ENCODE results near the gene RABGAP1. TPM values are rescaled to one million over a fixed set of nuclear protein-coding genes. Genes with fewer than 3 reads are reported as not detected.

RABGAP1 gene
- total RNA-seq, 3 donors from 2014 or later (not counting 1 experiment from before 2014, with no cell fraction given): 37.4 to 49.2 (median 43.0) TPM

DNA sequence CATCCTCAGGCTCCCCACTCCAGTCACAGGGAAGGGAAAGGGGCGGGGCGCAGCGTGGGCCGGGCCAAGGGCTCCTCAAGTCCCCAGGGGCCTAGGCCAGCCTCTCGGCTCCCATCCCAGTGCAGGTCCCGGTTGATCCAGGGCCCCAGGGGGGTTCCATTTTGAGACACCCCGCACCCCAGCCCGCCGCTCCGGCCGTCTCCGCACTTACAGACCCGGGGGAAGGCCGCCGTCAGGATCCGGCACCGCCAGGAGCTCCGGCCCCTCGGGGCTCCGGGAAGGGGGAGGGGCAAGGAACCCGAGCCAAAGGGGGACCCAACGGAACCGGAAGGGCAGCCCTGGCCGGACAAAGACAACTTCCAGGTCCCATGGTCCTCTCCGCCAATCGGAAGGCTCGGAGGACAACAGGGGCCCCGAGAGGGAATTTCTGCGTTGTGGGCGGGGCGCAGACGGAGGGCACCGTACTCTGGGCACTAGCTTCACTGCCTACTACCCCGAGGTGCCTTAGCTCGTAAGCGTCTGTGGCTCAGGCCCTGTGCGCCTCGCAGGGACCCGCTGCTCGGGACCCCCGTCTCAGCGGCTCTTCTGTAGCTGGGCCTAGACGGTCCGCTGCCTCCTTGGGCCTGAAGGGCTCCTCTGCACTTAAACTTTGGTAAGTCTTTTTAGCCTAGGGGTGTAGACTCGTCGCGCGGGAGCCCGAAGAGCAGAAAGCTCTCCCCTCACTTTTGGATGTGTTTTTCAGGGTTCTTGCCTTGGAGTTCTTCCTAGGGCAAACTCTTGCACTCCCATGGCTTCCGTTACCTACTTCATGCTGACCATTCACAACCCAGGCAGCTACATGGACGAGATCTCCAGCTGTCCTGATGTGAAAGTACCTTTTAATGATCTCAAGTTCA is 9.3 kb upstream of the RABGAP1 start, which contains the start of gene ZBTB26:
Gene ZBTB26, minus strand, starts transcription at position 287 of the 896 bp plus-strand sequence. CDS start 11,578 bp downstream, outside the sequence.
- peak within 1 kb of the TSS; percentile 95 for H3K27ac ChIP-seq (ENCODE audit: low read length)
- Mint-ChIP-seq H3K36me3 (no peaks in the 10 kb centered on the region), H3K9me3 (no peaks in the 10 kb centered on the region), H3K27me3 (ENCODE audit: low read depth in 2 of 2) (no peaks in the 10 kb centered on the region), H3K4me1 (peaks cover 14 to 16% of the 10 kb centered on the region in 2 donors), H3K4me3 (no peak within 1 kb of the TSS), H3K27ac (no peak within 1 kb of the TSS)
- ATAC-seq (peak; percentile 96 to 99 (median 98)), DNase-seq (peak; percentile 86 to 94)
- H3K36me3 ChIP-seq (ENCODE audit: control insufficient read depth, insufficient read depth, low read length): peaks cover 2% of the 10 kb centered on the region
- no peaks in the 10 kb centered on the region for H3K27me3 ChIP-seq (ENCODE audit: control insufficient read depth, insufficient read depth, low read length)
- peak within 1 kb of the TSS; percentile 86 for H3K4me3 ChIP-seq (ENCODE audit: low read length)
- intact Hi-C loops (cut with micrococcal nuclease): loop anchor here (1.0 to 2.0 kb wide), 3 partner anchors 9 to 26 kb away; partner anchors contain the start of genes RC3H2 and ZBTB6
- H3K9me3 ChIP-seq (ENCODE audit: control insufficient read depth, insufficient read depth, low read length): no peaks in the 10 kb centered on the region
- WGBS (ENCODE audit: insufficient coverage): under 1% methylated on average over 51 of the region's 51 CpGs
- H3K4me1 ChIP-seq (ENCODE audit: control insufficient read depth, insufficient read depth, low read length): peaks cover 15% of the 10 kb centered on the region
- TF ChIP-seq, protein P1, sequence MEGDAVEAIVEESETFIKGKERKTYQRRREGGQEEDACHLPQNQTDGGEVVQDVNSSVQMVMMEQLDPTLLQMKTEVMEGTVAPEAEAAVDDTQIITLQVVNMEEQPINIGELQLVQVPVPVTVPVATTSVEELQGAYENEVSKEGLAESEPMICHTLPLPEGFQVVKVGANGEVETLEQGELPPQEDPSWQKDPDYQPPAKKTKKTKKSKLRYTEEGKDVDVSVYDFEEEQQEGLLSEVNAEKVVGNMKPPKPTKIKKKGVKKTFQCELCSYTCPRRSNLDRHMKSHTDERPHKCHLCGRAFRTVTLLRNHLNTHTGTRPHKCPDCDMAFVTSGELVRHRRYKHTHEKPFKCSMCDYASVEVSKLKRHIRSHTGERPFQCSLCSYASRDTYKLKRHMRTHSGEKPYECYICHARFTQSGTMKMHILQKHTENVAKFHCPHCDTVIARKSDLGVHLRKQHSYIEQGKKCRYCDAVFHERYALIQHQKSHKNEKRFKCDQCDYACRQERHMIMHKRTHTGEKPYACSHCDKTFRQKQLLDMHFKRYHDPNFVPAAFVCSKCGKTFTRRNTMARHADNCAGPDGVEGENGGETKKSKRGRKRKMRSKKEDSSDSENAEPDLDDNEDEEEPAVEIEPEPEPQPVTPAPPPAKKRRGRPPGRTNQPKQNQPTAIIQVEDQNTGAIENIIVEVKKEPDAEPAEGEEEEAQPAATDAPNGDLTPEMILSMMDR (IDR thresholded peaks at IDR 0.05): no peak

GRCh38 chr9:122936464-122936863 is 4.4 kb upstream of the RABGAP1 start:
- no peak for DNase-seq
- 95% methylated on average over 5 of the region's 5 CpGs for WGBS (ENCODE audit: insufficient coverage)
- intact Hi-C loops (cut with micrococcal nuclease): no loop called here
- no peak overlapping the region for H3K27ac ChIP-seq (ENCODE audit: low read length)
- ATAC-seq: no peak
- peaks cover 17% of the 10 kb centered on the region for H3K4me1 ChIP-seq (ENCODE audit: control insufficient read depth, insufficient read depth, low read length)
- Mint-ChIP-seq H3K36me3 (no peaks in the 10 kb centered on the region), H3K4me3 (no peak overlapping the region), H3K27me3 (ENCODE audit: low read depth in 2 of 2) (no peaks in the 10 kb centered on the region), H3K27ac (no peak overlapping the region), H3K4me1 (peaks cover 18 to 22% of the 10 kb centered on the region in 2 donors), H3K9me3 (no peaks in the 10 kb centered on the region)
- H3K27me3 ChIP-seq (ENCODE audit: control insufficient read depth, insufficient read depth, low read length): no peaks in the 10 kb centered on the region
- H3K4me3 ChIP-seq (ENCODE audit: low read length): no peak overlapping the region
- TF ChIP-seq, protein P1 (IDR thresholded peaks at IDR 0.05): no peak
- peaks cover 10% of the 10 kb centered on the region for H3K36me3 ChIP-seq (ENCODE audit: control insufficient read depth, insufficient read depth, low read length)
- H3K9me3 ChIP-seq (ENCODE audit: control insufficient read depth, insufficient read depth, low read length): no peaks in the 10 kb centered on the region

- H3K27me3 Mint-ChIP-seq (ENCODE audit: low read depth in 2 of 2): no peaks in the 10 kb centered on the region
- no peaks in the 10 kb centered on the region for H3K36me3 Mint-ChIP-seq
- peaks cover 19 to 24% of the 10 kb centered on the region in 2 donors for H3K4me1 Mint-ChIP-seq
- no peak overlapping the region for H3K4me3 ChIP-seq (ENCODE audit: low read length)
- H3K9me3 ChIP-seq (ENCODE audit: control insufficient read depth, insufficient read depth, low read length): no peaks in the 10 kb centered on the region
- DNase-seq: no peak
- no peak for ATAC-seq
- peaks cover 20% of the 10 kb centered on the region for H3K4me1 ChIP-seq (ENCODE audit: control insufficient read depth, insufficient read depth, low read length)
- H3K9me3 Mint-ChIP-seq: no peaks in the 10 kb centered on the region
- intact Hi-C loops (cut with micrococcal nuclease): no loop called here
- H3K27me3 ChIP-seq (ENCODE audit: control insufficient read depth, insufficient read depth, low read length): no peaks in the 10 kb centered on the region
- no peak overlapping the region for H3K27ac ChIP-seq (ENCODE audit: low read length)
- peaks cover 10% of the 10 kb centered on the region for H3K36me3 ChIP-seq (ENCODE audit: control insufficient read depth, insufficient read depth, low read length)
- H3K27ac Mint-ChIP-seq: no peak overlapping the region
- 91% methylated on average over 1 of the region's 1 CpG for WGBS (ENCODE audit: insufficient coverage)
- TF ChIP-seq, protein P1 (IDR thresholded peaks at IDR 0.05): no peak
- no peak overlapping the region for H3K4me3 Mint-ChIP-seq
Observed at GRCh38 chr9:122936883-122937282, 3.9 kb upstream of the RABGAP1 start.
